Stimulated activated CD8-positive, alpha-beta memory T cell treated with anti-CD3 and anti-CD28 coated beads, Interleukin-15, amount 100 ng/mL, for 1 hour (primary cell): ENCODE results near the gene SH3BP4.

ENCODE experiments used
- DNase-seq: peaks from one replicate; pipeline ENCODE4 v3.0.0-alpha.2; 2020; ENCODE audit warnings: low read depth

The SH3BP4 gene

GRCh38 chr2:234949762-234950434 is 1.9 kb upstream of the SH3BP4 start:
- no peak for DNase-seq

GRCh38 chr2:234950435-234950729 is 1.4 kb upstream of the SH3BP4 start:
- DNase-seq = no peak

GRCh38 chr2:234950730-234951663 is 820 bp upstream of the SH3BP4 start:
- DNase-seq = no peak

- no peak for DNase-seq
Measured at GRCh38 chr2:234952270-234953115, 676 bp downstream of the SH3BP4 start.

- no peak for DNase-seq
Measured at GRCh38 chr2:234953116-234954031, 1.6 kb downstream of the SH3BP4 start.

- no peak for DNase-seq
Measured at GRCh38 chr2:234954551-234954992, 2.8 kb downstream of the SH3BP4 start.

- no peak for DNase-seq
Measured at GRCh38 chr2:234955091-234955591, 3.3 kb downstream of the SH3BP4 start.

- no peak for DNase-seq
Measured at GRCh38 chr2:234955971-234956509, 4.2 kb downstream of the SH3BP4 start.

- DNase-seq = no peak
Measured at GRCh38 chr2:234957834-234958135, 6.0 kb downstream of the SH3BP4 start.

- no peak for DNase-seq
Measured at GRCh38 chr2:234958311-234958710, 6.5 kb downstream of the SH3BP4 start.

GRCh38 chr2:234958746-234959395 is 7.1 kb downstream of the SH3BP4 start:
- DNase-seq = no peak

- DNase-seq = no peak
Measured at GRCh38 chr2:234960175-234961088, 8.6 kb downstream of the SH3BP4 start.

GRCh38 chr2:234961784-234962183 is 10.0 kb downstream of the SH3BP4 start:
- no peak for DNase-seq

GRCh38 chr2:234963773-234964615 is 12.2 kb downstream of the SH3BP4 start:
- no peak for DNase-seq

GRCh38 chr2:234964631-234965461 is 13.0 kb downstream of the SH3BP4 start:
- no peak for DNase-seq

GRCh38 chr2:234966340-234966739 is 14.5 kb downstream of the SH3BP4 start:
- no peak for DNase-seq

GRCh38 chr2:234967201-234967869 is 15.5 kb downstream of the SH3BP4 start:
- no peak for DNase-seq
